Nephron progenitor cell (in vitro differentiated cells): ENCODE results near the gene DNAJC12.
A peak's percentile ranks its signal among the peaks of the same experiment; 100 is the strongest.

Experiments used
- DNase-seq: peaks from one replicate; pipeline ENCODE4 v3.0.0; 2021
- H3K27ac Mint-ChIP-seq: 2 replicates; pipeline ENCODE4 v1.8.0; 2021; ENCODE audit warnings: mild to moderate bottlenecking, moderate library complexity, mixed read lengths
- H3K27me3 Mint-ChIP-seq: 2 replicates; pipeline ENCODE4 v1.8.0; 2021; ENCODE audit warnings: mild to moderate bottlenecking, low read depth, mixed read lengths; ENCODE audit not compliant: poor library complexity
- H3K36me3 Mint-ChIP-seq: 2 replicates; pipeline ENCODE4 v1.8.0; 2021; ENCODE audit warnings: low read depth, mixed read lengths
- H3K4me1 Mint-ChIP-seq: 2 replicates; pipeline ENCODE4 v1.8.0; 2021; ENCODE audit warnings: mixed read lengths
- H3K4me3 Mint-ChIP-seq: 2 replicates; pipeline ENCODE4 v1.8.0; 2021; ENCODE audit warnings: mild to moderate bottlenecking, moderate library complexity, mixed read lengths
- H3K9me3 Mint-ChIP-seq: 2 replicates; pipeline ENCODE4 v1.8.0; 2021; ENCODE audit warnings: mild to moderate bottlenecking, moderate library complexity, mixed read lengths
- TF ChIP-seq, protein P1 (sequence below): fragments of 200-600 bp; sonication (generic); IDR thresholded peaks from 2 replicates; pipeline ENCODE4 v1.5.0; 2021; ENCODE audit warnings: antibody characterized with exemption

The DNAJC12 gene

DNA sequence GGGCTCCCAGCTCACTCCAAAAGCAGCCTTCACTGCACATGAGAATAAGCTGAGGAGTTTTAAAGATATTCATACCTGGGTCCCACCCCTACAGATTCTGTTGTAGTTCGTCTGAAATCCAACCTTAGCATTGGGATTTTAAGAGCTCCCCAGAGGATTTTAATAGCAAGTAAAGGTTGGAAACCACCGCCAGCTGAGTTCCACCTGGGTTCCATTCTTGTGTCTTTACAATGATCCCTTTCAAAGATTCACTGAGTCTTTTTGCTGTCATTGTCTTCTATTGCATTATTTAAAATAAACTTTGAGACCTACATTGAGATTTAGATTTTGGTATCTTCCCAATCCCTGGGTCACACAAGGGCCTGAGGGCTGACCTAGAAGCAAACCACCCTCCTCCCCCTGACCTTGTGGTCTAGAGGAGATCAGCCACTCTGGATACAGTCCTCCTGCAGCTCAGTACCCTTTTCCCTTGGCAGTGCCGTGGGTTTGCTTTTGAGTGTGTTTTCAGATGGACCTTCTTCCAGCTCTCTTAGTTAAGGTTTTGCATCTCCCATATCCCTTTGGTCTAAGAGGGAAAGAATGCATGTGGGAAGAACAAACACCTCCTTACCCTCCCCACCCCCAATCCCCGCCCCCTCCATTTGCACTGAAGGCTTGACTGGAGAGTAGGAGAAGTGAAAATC is 23.9 kb upstream of the DNAJC12 start:
- TF ChIP-seq, protein P1, sequence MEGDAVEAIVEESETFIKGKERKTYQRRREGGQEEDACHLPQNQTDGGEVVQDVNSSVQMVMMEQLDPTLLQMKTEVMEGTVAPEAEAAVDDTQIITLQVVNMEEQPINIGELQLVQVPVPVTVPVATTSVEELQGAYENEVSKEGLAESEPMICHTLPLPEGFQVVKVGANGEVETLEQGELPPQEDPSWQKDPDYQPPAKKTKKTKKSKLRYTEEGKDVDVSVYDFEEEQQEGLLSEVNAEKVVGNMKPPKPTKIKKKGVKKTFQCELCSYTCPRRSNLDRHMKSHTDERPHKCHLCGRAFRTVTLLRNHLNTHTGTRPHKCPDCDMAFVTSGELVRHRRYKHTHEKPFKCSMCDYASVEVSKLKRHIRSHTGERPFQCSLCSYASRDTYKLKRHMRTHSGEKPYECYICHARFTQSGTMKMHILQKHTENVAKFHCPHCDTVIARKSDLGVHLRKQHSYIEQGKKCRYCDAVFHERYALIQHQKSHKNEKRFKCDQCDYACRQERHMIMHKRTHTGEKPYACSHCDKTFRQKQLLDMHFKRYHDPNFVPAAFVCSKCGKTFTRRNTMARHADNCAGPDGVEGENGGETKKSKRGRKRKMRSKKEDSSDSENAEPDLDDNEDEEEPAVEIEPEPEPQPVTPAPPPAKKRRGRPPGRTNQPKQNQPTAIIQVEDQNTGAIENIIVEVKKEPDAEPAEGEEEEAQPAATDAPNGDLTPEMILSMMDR, result no peak
- peaks cover 17% of the 10 kb centered on the region for H3K4me1 Mint-ChIP-seq
- H3K36me3 Mint-ChIP-seq, result no peaks in the 10 kb centered on the region
- DNase-seq, result no peak
- H3K27me3 Mint-ChIP-seq, result peaks cover 16% of the 10 kb centered on the region
- H3K4me3 Mint-ChIP-seq, result no peak overlapping the region
- peak overlapping the region; percentile 29 for H3K27ac Mint-ChIP-seq
- H3K9me3 Mint-ChIP-seq, result no peaks in the 10 kb centered on the region

DNA sequence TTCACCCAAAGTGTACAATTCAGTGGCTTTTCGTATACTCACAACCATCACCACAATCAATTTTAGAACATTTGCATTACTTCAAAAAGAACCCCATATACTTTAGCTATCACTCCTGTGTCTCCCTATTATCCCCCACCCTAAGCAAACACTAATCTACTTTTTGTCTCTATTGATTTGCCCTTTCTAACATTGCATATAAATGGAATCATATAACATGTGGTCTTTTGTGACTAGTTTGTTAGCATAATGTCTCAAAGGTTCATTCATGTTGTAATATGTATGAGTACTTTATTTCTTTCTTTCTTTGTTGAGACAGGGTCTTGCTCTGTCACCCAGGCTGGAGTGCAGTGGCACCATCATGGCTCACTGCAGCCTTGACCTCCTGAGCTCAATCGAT is 21.0 kb upstream of the DNAJC12 start:
- Mint-ChIP-seq H3K27me3 (peaks cover 11% of the 10 kb centered on the region), H3K4me3 (no peak overlapping the region), H3K36me3 (no peaks in the 10 kb centered on the region), H3K9me3 (no peaks in the 10 kb centered on the region), H3K4me1 (peaks cover 17% of the 10 kb centered on the region), H3K27ac (no peak overlapping the region)
- TF ChIP-seq, protein P1, result no peak
- no peak for DNase-seq

DNA sequence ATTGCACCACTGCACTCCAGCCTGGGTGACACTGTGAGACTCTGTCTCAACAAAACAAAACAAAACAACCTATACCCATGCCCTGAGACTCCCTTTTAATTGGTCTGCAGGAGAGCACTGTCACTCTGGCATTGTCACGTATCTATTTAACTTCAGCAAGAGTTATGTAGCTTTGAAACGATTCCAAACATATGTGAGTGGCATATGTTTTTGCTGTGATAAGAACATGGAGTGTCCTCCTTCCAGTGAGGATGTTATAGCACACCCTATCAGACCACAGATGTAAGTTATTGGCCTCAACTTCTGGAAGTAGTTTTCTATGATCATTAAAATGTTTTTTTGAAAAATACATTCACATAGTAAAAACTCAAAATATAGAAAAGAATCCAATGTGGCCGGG is 15.5 kb upstream of the DNAJC12 start:
- DNase-seq, result no peak
- Mint-ChIP-seq H3K27me3 (peaks cover 9% of the 10 kb centered on the region), H3K9me3 (peaks cover 4% of the 10 kb centered on the region), H3K27ac (no peak overlapping the region), H3K4me1 (peaks cover 11% of the 10 kb centered on the region), H3K36me3 (peaks cover 5% of the 10 kb centered on the region), H3K4me3 (no peak overlapping the region)
- TF ChIP-seq, protein P1, result no peak

DNA sequence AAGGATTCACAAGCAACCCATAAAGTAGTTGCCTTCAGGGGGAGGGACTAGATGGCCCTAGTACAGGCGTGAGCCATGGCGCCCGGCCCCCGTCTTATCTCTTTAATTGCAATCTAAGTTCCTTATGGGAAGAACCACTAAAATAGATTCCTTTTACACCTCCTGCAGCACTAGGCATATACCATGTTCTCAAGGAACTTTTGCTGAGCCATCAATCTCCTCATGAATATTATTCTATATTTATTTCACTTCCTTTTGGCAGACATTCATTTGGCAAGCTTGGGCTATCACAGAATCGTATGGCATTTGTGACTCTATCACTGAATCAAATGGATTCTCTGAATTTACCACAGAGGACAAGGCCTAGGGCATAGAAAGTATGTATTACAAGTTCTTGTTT is 14.8 kb upstream of the DNAJC12 start:
- TF ChIP-seq, protein P1, result no peak
- Mint-ChIP-seq H3K27me3 (peaks cover 9% of the 10 kb centered on the region), H3K4me3 (no peak overlapping the region), H3K36me3 (peaks cover 5% of the 10 kb centered on the region), H3K27ac (no peak overlapping the region), H3K9me3 (peaks cover 4% of the 10 kb centered on the region), H3K4me1 (peaks cover 11% of the 10 kb centered on the region)
- DNase-seq, result no peak

DNA sequence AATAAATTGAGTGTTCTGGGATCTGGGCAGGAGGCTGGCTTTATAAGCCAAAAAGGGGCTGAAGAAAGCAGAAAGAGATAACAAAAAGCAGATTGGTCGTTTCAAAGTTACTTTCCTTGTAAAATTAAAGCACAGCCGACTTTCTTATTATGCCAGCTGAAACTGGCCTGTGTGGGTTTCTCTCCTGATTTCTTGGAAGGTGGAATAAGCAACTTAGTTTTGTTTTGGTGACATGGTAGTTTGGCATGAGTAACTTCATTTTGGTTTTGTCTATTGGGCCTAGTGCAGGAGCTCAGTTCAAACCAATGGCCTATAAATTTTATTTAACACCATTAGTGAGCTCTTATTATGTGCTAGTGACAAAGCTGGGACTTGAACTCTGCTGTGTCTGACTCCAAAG is 13.2 kb upstream of the DNAJC12 start:
- peaks cover 4% of the 10 kb centered on the region for H3K9me3 Mint-ChIP-seq
- TF ChIP-seq, protein P1, result no peak
- H3K4me3 Mint-ChIP-seq, result peak overlapping the region; percentile 43
- H3K36me3 Mint-ChIP-seq, result peaks cover 5% of the 10 kb centered on the region
- no peak overlapping the region for H3K27ac Mint-ChIP-seq
- DNase-seq, result no peak
- peaks cover 9% of the 10 kb centered on the region for H3K27me3 Mint-ChIP-seq
- peaks cover 11% of the 10 kb centered on the region for H3K4me1 Mint-ChIP-seq
